Dermis microvascular lymphatic vessel endothelial cell (primary cell): Measurements from ENCODE around the gene STAP1. TPM values are rescaled to one million over a fixed set of nuclear protein-coding genes. Genes with fewer than 3 reads are reported as not detected.
"Not testable (repeated sequence)": the region's sequence is repeated elsewhere in the genome, so short reads cannot be mapped to it uniquely, and the experiment has no call there.

Experiments used
- DNase-seq, 2 donors: peaks; one replicate each; pipeline versions ENCODE4 v3.0.0 to v3.0.0-alpha.2; 2010; ENCODE audit warnings: low read depth in 2 of 2
- total RNA-seq: library from RNA; depleted of rRNA; stranded (reverse); fragments of >200 nt; gene quantifications from 2 replicates; pipeline ENCODE4 v1.2.1, GENCODE V29; 2014

Gene STAP1
- total RNA-seq, 1 donor from 2014 or later, result not detected

DNA sequence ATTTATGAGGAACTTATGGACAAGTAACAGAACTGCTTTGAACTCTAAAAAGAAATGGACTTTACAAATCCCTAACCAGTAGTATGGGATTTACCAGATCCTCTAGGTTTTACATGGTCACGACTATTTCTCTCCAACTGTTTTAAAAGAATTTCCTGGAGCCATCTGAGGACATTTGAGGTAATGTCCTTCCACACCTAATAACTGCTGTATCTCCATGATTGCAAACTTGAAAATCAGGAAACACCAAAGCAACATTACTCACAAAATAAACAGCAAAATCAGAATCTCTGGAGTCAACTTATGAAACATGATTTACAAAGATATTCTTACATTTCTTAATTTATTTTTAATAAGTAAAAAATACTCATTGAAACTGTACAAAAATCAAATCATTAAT lies 58.0 kb downstream of the STAP1 start:
- DNase-seq, result peak in 1 of 2 donors; percentile 5

DNA sequence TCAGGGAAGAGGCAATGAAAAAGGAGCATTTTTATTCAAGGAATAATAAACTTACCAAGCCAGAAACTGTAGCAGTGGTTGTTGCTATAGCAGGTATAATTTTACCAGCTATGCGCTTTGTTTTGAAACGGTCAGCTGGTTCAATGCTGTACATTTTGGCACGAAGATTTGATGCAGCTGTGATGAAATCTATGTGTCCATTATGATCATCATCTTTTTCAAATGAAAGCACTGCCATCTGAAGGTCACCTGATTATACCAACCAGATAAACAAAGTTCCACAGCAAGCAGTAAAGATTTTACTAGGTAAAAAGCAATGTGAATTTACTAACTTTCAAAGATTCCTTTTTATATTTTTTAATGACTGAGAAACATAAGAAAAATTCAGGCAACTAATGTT lies 66.4 kb downstream of the STAP1 start:
- DNase-seq, result no peak

DNA sequence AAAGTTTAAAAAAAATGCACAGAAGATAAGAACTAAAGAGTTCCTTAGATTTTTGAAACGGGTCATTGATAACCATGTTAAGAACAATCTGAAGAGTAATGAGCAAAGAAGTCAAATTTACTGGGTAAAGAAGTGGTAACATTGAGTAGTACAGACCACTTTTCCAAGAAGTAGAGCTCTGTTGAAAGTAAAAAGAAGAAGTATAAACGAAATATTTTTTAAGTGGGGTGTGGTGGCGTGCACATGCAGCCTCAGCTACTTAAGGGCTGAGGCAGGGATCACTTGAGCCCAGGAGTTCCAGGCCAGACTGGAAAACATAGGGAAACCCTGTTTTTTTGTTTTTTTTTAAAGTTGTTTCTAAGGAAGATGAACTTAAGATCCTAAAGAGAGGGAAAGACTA lies 74.0 kb downstream of the STAP1 start:
- DNase-seq, result no peak

DNA sequence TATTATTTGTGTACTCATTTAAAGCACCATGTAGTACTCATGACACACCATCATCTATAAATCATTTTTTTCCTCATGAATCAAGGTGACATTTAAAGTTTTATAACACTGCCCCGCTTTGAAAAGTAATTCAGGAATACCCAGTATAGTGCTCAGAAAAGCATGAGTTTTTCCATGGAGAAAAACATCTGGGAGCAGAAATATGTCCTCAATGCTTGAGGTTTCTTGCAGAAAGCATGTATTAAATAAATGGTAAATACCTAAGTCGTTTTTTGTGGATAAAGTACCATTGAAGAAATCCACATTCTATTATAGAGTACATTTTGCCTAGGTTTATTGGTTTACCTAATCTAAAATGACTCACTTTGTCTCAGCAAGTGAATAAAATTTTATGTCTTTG lies 76.2 kb downstream of the STAP1 start:
- DNase-seq, result no peak

GRCh38 chr4:67635331-67635730 lies 76.8 kb downstream of the STAP1 start:
- DNase-seq, result no peak

DNA sequence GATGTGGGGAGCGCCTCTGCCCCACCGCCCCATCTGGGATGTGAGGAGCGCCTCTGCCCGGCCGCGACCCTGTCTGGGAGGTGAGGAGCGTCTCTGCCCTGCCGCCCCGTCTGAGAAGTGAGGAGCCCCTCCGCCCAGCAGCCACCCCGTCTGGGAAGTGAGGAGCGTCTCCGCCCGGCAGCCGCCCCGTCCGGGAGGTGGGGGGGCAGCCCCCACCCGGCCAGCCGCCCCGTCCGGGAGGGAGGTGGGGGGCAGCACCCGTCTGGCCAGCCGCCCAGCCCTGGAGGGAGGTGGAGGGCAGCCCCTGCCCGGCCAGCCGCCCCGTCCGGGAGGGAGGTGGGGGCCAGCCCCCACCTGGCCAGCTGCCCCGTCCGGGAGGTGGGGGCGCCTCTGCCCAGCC lies 78.5 kb downstream of the STAP1 start:
- DNase-seq, result not testable (repeated sequence)

DNA sequence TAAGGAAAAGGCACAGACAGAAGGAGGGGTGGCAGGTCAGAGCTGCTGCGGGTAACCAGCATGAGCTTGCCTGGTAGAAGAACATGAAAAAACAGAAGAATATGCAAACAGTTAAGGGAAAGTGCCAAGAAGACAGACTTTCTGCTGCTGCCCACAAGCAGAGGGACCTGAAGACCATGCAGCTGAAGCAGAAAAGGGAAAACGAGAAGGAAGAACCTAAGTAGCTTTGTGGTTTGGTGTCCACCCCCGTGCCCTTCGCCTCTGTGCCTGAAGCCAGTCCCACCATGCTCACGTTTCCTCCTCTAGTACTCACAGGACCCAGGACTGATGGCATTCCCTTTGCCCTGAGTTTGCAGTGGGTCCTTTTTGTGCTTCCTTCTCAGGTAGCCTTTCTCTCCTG lies 79.6 kb downstream of the STAP1 start:
- DNase-seq, result no peak

DNA sequence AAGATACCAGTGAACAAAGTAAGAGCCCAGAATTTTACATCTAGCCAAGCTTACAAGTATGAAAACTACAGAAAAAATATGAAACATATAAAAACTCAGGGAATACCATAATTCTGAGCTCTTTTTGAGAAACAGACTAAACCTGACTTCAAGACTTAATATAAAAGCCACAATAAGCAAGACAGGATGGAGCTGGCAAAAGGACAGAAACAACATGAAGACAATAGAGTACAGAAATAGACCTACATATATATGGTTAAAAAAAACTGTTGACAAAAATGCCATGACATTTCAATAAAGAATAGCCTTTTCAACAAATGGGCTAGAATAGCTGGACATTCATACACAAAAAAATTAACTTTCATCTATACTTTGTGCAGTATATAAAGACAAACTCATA lies 93.0 kb downstream of the STAP1 start:
- DNase-seq, result peak; percentile 4 to 84

Other genes with a start within 250 kb of the STAP1 start
- 10.0 and 12.1 TPM in 2 replicates for gene CENPC, start 13.2 kb upstream of the STAP1 start, total RNA-seq
- gene UBA6, start 142.4 kb downstream of the STAP1 start, total RNA-seq, result 80.9 and 89.8 TPM in 2 replicates
- not detected in 2 replicates for gene GNRHR, start 195.7 kb downstream of the STAP1 start, total RNA-seq